GM23338 (cell line): ENCODE data around the gene TSPOAP1. TPM values are rescaled to one million over a fixed set of nuclear protein-coding genes. Genes with fewer than 3 reads are reported as not detected.

Experiments used
- ATAC-seq: fragments of 200-7000 bp; cut with Tn5 transposase; 3 replicates; pipeline ENCODE4 v1.9.1; 2020
- DNase-seq: peaks from one replicate; pipeline ENCODE4 v3.0.0-alpha.2; 2015; ENCODE audit warnings: low spot score
- H2AFZ ChIP-seq: fragments of 200-600 bp; sonication (generic); 2 replicates; pipeline ENCODE4 v1.8.0; 2016; ENCODE audit warnings: antibody characterized with exemption, mild to moderate bottlenecking, moderate library complexity
- H3F3A ChIP-seq: fragments of 200-600 bp; sonication (generic); replicated peaks from 2 replicates; pipeline ENCODE4 v1.8.0; 2017; ENCODE audit warnings: antibody characterized with exemption, mixed run types, low read depth
- H3K27ac ChIP-seq: fragments of 200-600 bp; sonication (generic); 2 replicates; pipeline ENCODE4 v1.6.1; 2016; ENCODE audit warnings: low read depth
- H3K27me3 ChIP-seq: fragments of 200-600 bp; sonication (generic); 2 replicates; pipeline ENCODE4 v1.8.0; 2016; ENCODE audit warnings: mild to moderate bottlenecking, mixed run types, moderate library complexity; ENCODE audit not compliant: insufficient read depth
- H3K36me3 ChIP-seq: fragments of 200-600 bp; sonication (generic); 2 replicates; pipeline ENCODE4 v1.8.0; 2016; ENCODE audit warnings: mild to moderate bottlenecking; ENCODE audit not compliant: insufficient read depth
- H3K4me1 ChIP-seq: fragments of 200-600 bp; sonication (generic); 2 replicates; pipeline ENCODE4 v1.8.0; 2016; ENCODE audit warnings: mild to moderate bottlenecking, moderate library complexity; ENCODE audit not compliant: insufficient read depth
- H3K4me2 ChIP-seq: fragments of 200-600 bp; sonication (generic); 2 replicates; pipeline ENCODE4 v1.7.1; 2017; ENCODE audit warnings: mixed run types
- H3K4me3 ChIP-seq: fragments of 200-600 bp; sonication (generic); 2 replicates; pipeline ENCODE4 v1.6.1; 2016; ENCODE audit warnings: mixed run types
- H3K79me2 ChIP-seq: fragments of 200-600 bp; sonication (generic); replicated peaks from 2 replicates; pipeline ENCODE4 v1.8.0; 2017; ENCODE audit warnings: mild to moderate bottlenecking; ENCODE audit not compliant: insufficient read depth
- H3K9me2 ChIP-seq: fragments of 200-600 bp; sonication (generic); 2 replicates; pipeline ENCODE4 v1.8.0; 2017; ENCODE audit not compliant: insufficient read depth
- H4K20me1 ChIP-seq: fragments of 200-600 bp; sonication (generic); replicated peaks from 2 replicates; pipeline ENCODE4 v1.8.0; 2017; ENCODE audit warnings: mild to moderate bottlenecking; ENCODE audit not compliant: insufficient read depth
- H3K27ac Mint-ChIP-seq: 2 replicates; pipeline ENCODE4 v1.8.0; 2020; ENCODE audit warnings: inconsistent platforms, mild to moderate bottlenecking, moderate library complexity, mixed read lengths
- H3K27me3 Mint-ChIP-seq: 3 replicates; pipeline ENCODE4 v1.8.0; 2022; ENCODE audit warnings: low read depth, mild to moderate bottlenecking, moderate library complexity, mixed read lengths, inconsistent platforms; ENCODE audit not compliant: insufficient read depth, poor library complexity
- H3K36me3 Mint-ChIP-seq: 3 replicates; pipeline ENCODE4 v1.8.0; 2021; ENCODE audit warnings: low read depth, mild to moderate bottlenecking, inconsistent platforms, moderate library complexity, mixed read lengths
- H3K4me1 Mint-ChIP-seq: 3 replicates; pipeline ENCODE4 v1.8.0; 2020; ENCODE audit warnings: mild to moderate bottlenecking, inconsistent platforms, mixed read lengths
- H3K4me3 Mint-ChIP-seq: 3 replicates; pipeline ENCODE4 v1.8.0; 2021; ENCODE audit warnings: moderate library complexity, mild to moderate bottlenecking, inconsistent platforms, mixed read lengths
- H3K9me3 Mint-ChIP-seq: 3 replicates; pipeline ENCODE4 v1.8.0; 2020; ENCODE audit warnings: moderate library complexity, mild to moderate bottlenecking, inconsistent platforms, mixed read lengths
- CREB1 ChIP-seq: fragments of 250-450 bp; sonication (Bioruptor Pico); IDR thresholded peaks from 2 replicates; pipeline ENCODE4 v1.5.0; 2020; ENCODE audit warnings: low read depth, mild to moderate bottlenecking, moderate library complexity
- EZH2 ChIP-seq: fragments of 200-600 bp; sonication (generic); IDR thresholded peaks from one replicate; pipeline ENCODE4 v1.8.0; 2017; ENCODE audit warnings: antibody characterized with exemption, mild to moderate bottlenecking, low read depth; ENCODE audit not compliant: unreplicated experiment
- EZH2phosphoT487 ChIP-seq: fragments of 200-600 bp; sonication (generic); IDR thresholded peaks from one replicate; pipeline ENCODE4 v1.8.1; 2018; ENCODE audit warnings: antibody characterized with exemption; ENCODE audit not compliant: unreplicated experiment
- JUNB ChIP-seq: IDR thresholded peaks from one replicate; pipeline ENCODE4 v1.6.1; 2016; ENCODE audit warnings: antibody characterized with exemption; ENCODE audit not compliant: unreplicated experiment
- NANOG ChIP-seq: IDR thresholded peaks from 2 replicates; pipeline ENCODE4 v1.6.1; 2016; ENCODE audit warnings: antibody characterized with exemption, borderline replicate concordance
- POLR2AphosphoS5 ChIP-seq: IDR thresholded peaks from 2 replicates; pipeline ENCODE4 v1.6.1; 2016; ENCODE audit warnings: antibody characterized with exemption, low read depth
- STAT1 ChIP-seq: IDR thresholded peaks from one replicate; pipeline ENCODE4 v1.6.1; 2016; ENCODE audit warnings: antibody characterized with exemption; ENCODE audit not compliant: unreplicated experiment
- ZNF114 ChIP-seq: fragments of 250-450 bp; sonication (Bioruptor Pico); IDR thresholded peaks from 2 replicates; pipeline ENCODE4 v1.5.0; 2020; ENCODE audit warnings: mild to moderate bottlenecking, moderate library complexity
- ZNF331 ChIP-seq: fragments of 250-450 bp; sonication (Bioruptor Pico); IDR thresholded peaks from 2 replicates; pipeline ENCODE4 v1.5.0; 2020; ENCODE audit warnings: low read depth, mild to moderate bottlenecking, moderate library complexity
- polyA plus RNA-seq: library from polyadenylated mRNA; unstranded; fragments of >200 nt; fragmentation: Nextera tagmentation; extraction: Ambion mirVana; gene quantifications from 2 replicates; pipeline ENCODE4 v1.2.1, GENCODE V29; 2016
- total RNA-seq: library from RNA; depleted of rRNA; stranded (reverse); fragments of >200 nt; shearing (Covaris generic); gene quantifications from 2 replicates; pipeline ENCODE4 v1.2.3, GENCODE V29; 2014
- TF ChIP-seq, protein P1 (sequence below): IDR thresholded peaks from one replicate; pipeline ENCODE4 v1.6.1; 2018; ENCODE audit warnings: antibody characterized with exemption; ENCODE audit not compliant: unreplicated experiment
- TF ChIP-seq, protein P2 (sequence below): fragments of 250-450 bp; sonication (Bioruptor Pico); IDR thresholded peaks from 2 replicates; pipeline ENCODE4 v1.5.0; 2020; ENCODE audit warnings: mild to moderate bottlenecking, moderate library complexity
- TF ChIP-seq, protein P3 (sequence below): IDR thresholded peaks from 2 replicates; pipeline ENCODE4 v1.6.1; 2016; ENCODE audit warnings: antibody characterized with exemption
- TF ChIP-seq, protein P4 (sequence below), 2 experiments: fragments of 200-600 bp in 1 of 2; sonication (generic) in 1 of 2; conservative IDR thresholded peaks; 2 replicates each; pipeline versions ENCODE4 v1.5.1 to v1.6.1; 2016 to 2017; ENCODE audit warnings: antibody characterized with exemption in 2 of 2, low read depth in 2 of 2, mild to moderate bottlenecking in 2 of 2, moderate library complexity in 1 of 2

TSPOAP1 gene
- total and polyA plus RNA-seq, 2 experiments from 2014 or later: 7.3 to 11.8 TPM

DNA sequence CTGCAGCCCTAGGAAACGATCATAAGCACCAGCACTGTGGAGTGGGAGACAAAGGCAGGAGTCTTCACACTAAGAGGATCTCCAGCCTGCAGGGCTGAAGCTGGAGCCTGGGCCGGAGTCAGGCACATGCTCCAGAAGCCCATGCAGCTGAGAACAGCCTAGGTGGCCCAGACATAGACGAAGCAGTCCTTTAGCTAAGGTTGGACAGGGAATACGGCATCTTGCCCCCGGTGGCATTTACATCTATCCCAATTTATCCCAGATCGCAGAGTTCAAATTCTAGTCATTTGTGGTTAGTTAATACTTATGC lies 13.9 kb downstream of the TSPOAP1 start:
- no peaks in the 10 kb centered on the region for H3K36me3 ChIP-seq
- H3K4me2 ChIP-seq: no peak overlapping the region
- H3K4me3 ChIP-seq: no peak overlapping the region
- ATAC-seq: no peak
- H3K36me3 Mint-ChIP-seq: no peaks in the 10 kb centered on the region
- no peaks in the 10 kb centered on the region for H4K20me1 ChIP-seq
- peaks cover 12% of the 10 kb centered on the region for H3K4me1 Mint-ChIP-seq
- no peaks in the 10 kb centered on the region for H3K79me2 ChIP-seq
- no peaks in the 10 kb centered on the region for H3K4me1 ChIP-seq
- no peak overlapping the region for H3K4me3 Mint-ChIP-seq
- no peaks in the 10 kb centered on the region for H3F3A ChIP-seq
- no peak overlapping the region for H3K27ac ChIP-seq
- TF ChIP-seq, protein P1, sequence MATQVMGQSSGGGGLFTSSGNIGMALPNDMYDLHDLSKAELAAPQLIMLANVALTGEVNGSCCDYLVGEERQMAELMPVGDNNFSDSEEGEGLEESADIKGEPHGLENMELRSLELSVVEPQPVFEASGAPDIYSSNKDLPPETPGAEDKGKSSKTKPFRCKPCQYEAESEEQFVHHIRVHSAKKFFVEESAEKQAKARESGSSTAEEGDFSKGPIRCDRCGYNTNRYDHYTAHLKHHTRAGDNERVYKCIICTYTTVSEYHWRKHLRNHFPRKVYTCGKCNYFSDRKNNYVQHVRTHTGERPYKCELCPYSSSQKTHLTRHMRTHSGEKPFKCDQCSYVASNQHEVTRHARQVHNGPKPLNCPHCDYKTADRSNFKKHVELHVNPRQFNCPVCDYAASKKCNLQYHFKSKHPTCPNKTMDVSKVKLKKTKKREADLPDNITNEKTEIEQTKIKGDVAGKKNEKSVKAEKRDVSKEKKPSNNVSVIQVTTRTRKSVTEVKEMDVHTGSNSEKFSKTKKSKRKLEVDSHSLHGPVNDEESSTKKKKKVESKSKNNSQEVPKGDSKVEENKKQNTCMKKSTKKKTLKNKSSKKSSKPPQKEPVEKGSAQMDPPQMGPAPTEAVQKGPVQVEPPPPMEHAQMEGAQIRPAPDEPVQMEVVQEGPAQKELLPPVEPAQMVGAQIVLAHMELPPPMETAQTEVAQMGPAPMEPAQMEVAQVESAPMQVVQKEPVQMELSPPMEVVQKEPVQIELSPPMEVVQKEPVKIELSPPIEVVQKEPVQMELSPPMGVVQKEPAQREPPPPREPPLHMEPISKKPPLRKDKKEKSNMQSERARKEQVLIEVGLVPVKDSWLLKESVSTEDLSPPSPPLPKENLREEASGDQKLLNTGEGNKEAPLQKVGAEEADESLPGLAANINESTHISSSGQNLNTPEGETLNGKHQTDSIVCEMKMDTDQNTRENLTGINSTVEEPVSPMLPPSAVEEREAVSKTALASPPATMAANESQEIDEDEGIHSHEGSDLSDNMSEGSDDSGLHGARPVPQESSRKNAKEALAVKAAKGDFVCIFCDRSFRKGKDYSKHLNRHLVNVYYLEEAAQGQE: no peak
- TF ChIP-seq EZH2: no peak
- no peak for TF ChIP-seq POLR2AphosphoS5
- no peak for TF ChIP-seq CREB1
- TF ChIP-seq EZH2phosphoT487: no peak
- TF ChIP-seq, protein P2, sequence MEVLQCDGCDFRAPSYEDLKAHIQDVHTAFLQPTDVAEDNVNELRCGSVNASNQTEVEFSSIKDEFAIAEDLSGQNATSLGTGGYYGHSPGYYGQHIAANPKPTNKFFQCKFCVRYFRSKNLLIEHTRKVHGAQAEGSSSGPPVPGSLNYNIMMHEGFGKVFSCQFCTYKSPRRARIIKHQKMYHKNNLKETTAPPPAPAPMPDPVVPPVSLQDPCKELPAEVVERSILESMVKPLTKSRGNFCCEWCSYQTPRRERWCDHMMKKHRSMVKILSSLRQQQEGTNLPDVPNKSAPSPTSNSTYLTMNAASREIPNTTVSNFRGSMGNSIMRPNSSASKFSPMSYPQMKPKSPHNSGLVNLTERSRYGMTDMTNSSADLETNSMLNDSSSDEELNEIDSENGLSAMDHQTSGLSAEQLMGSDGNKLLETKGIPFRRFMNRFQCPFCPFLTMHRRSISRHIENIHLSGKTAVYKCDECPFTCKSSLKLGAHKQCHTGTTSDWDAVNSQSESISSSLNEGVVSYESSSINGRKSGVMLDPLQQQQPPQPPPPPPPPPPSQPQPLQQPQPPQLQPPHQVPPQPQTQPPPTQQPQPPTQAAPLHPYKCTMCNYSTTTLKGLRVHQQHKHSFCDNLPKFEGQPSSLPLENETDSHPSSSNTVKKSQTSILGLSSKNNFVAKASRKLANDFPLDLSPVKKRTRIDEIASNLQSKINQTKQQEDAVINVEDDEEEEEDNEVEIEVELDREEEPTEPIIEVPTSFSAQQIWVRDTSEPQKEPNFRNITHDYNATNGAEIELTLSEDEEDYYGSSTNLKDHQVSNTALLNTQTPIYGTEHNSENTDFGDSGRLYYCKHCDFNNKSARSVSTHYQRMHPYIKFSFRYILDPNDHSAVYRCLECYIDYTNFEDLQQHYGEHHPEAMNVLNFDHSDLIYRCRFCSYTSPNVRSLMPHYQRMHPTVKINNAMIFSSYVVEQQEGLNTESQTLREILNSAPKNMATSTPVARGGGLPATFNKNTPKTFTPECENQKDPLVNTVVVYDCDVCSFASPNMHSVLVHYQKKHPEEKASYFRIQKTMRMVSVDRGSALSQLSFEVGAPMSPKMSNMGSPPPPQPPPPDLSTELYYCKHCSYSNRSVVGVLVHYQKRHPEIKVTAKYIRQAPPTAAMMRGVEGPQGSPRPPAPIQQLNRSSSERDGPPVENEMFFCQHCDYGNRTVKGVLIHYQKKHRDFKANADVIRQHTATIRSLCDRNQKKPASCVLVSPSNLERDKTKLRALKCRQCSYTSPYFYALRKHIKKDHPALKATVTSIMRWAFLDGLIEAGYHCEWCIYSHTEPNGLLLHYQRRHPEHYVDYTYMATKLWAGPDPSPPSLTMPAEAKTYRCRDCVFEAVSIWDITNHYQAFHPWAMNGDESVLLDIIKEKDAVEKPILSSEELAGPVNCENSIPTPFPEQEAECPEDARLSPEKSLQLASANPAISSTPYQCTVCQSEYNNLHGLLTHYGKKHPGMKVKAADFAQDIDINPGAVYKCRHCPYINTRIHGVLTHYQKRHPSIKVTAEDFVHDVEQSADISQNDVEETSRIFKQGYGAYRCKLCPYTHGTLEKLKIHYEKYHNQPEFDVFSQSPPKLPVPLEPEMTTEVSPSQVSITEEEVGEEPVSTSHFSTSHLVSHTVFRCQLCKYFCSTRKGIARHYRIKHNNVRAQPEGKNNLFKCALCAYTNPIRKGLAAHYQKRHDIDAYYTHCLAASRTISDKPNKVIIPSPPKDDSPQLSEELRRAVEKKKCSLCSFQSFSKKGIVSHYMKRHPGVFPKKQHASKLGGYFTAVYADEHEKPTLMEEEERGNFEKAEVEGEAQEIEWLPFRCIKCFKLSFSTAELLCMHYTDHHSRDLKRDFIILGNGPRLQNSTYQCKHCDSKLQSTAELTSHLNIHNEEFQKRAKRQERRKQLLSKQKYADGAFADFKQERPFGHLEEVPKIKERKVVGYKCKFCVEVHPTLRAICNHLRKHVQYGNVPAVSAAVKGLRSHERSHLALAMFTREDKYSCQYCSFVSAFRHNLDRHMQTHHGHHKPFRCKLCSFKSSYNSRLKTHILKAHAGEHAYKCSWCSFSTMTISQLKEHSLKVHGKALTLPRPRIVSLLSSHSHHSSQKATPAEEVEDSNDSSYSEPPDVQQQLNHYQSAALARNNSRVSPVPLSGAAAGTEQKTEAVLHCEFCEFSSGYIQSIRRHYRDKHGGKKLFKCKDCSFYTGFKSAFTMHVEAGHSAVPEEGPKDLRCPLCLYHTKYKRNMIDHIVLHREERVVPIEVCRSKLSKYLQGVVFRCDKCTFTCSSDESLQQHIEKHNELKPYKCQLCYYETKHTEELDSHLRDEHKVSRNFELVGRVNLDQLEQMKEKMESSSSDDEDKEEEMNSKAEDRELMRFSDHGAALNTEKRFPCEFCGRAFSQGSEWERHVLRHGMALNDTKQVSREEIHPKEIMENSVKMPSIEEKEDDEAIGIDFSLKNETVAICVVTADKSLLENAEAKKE (CRISPR knock-in tag): no peak
- no peak for TF ChIP-seq STAT1
- TF ChIP-seq ZNF114 (CRISPR knock-in tag): no peak
- no peak for TF ChIP-seq ZNF331 (CRISPR knock-in tag)
- TF ChIP-seq JUNB: no peak
- no peak for TF ChIP-seq NANOG
- TF ChIP-seq, protein P3, sequence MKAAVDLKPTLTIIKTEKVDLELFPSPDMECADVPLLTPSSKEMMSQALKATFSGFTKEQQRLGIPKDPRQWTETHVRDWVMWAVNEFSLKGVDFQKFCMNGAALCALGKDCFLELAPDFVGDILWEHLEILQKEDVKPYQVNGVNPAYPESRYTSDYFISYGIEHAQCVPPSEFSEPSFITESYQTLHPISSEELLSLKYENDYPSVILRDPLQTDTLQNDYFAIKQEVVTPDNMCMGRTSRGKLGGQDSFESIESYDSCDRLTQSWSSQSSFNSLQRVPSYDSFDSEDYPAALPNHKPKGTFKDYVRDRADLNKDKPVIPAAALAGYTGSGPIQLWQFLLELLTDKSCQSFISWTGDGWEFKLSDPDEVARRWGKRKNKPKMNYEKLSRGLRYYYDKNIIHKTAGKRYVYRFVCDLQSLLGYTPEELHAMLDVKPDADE: no peak
- TF ChIP-seq, protein P4, sequence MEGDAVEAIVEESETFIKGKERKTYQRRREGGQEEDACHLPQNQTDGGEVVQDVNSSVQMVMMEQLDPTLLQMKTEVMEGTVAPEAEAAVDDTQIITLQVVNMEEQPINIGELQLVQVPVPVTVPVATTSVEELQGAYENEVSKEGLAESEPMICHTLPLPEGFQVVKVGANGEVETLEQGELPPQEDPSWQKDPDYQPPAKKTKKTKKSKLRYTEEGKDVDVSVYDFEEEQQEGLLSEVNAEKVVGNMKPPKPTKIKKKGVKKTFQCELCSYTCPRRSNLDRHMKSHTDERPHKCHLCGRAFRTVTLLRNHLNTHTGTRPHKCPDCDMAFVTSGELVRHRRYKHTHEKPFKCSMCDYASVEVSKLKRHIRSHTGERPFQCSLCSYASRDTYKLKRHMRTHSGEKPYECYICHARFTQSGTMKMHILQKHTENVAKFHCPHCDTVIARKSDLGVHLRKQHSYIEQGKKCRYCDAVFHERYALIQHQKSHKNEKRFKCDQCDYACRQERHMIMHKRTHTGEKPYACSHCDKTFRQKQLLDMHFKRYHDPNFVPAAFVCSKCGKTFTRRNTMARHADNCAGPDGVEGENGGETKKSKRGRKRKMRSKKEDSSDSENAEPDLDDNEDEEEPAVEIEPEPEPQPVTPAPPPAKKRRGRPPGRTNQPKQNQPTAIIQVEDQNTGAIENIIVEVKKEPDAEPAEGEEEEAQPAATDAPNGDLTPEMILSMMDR (conservative IDR thresholded peaks at IDR 0.05; ENCODE audit: low read depth in 2 of 2): no peak
- no peak overlapping the region for H3K27ac Mint-ChIP-seq
- H3K9me2 ChIP-seq: no peaks in the 10 kb centered on the region
- no peak for DNase-seq
- H3K27me3 Mint-ChIP-seq: peaks cover under 1% of the 10 kb centered on the region
- H3K27me3 ChIP-seq: no peaks in the 10 kb centered on the region
- no peak overlapping the region for H2AFZ ChIP-seq
- H3K9me3 Mint-ChIP-seq: no peaks in the 10 kb centered on the region
